NCI-H1092 (cell line): ENCODE measurements around the gene OR52A5.
"Not testable (repeated sequence)": the region's sequence is repeated elsewhere in the genome, so short reads cannot be mapped to it uniquely, and the experiment has no call there.

ENCODE experiments used
- DNase-seq: peaks from one replicate; lab custom pipeline; 2025; lab: John Stamatoyannopoulos, UW

OR52A5 gene

GRCh38 chr11:5137996-5138395, at the start of gene OR52A5:
Gene OR52A5, minus strand, starts transcription at chr11:5138356. Its CDS starts 5,714 bp downstream, at chr11:5132642.
- DNase-seq: no peak

GRCh38 chr11:5178046-5178837, 40.1 kb upstream of the OR52A5 start:
- no peak for DNase-seq

GRCh38 chr11:5174934-5175333, 36.8 kb upstream of the OR52A5 start:
- DNase-seq: no peak

GRCh38 chr11:5171856-5172255, 33.7 kb upstream of the OR52A5 start:
- no peak for DNase-seq

GRCh38 chr11:5165898-5166297, 27.7 kb upstream of the OR52A5 start:
- DNase-seq: not testable (repeated sequence)

- DNase-seq: not testable (repeated sequence)
These were observed 26.7 kb upstream of the OR52A5 start for GRCh38 chr11:5164807-5165206.

- DNase-seq: not testable (repeated sequence)
These were observed 22.9 kb upstream of the OR52A5 start for GRCh38 chr11:5161045-5161444.

GRCh38 chr11:5160217-5160616, 22.1 kb upstream of the OR52A5 start:
- not testable (repeated sequence) for DNase-seq

GRCh38 chr11:5159806-5160205, 21.6 kb upstream of the OR52A5 start:
- no peak for DNase-seq

GRCh38 chr11:5154657-5155056, 16.5 kb upstream of the OR52A5 start, which contains the start of gene OR52A1:
Gene OR52A1, minus strand, starts transcription at chr11:5154757. Its CDS starts 2,388 bp downstream, at chr11:5152369.
- no peak for DNase-seq

GRCh38 chr11:5153574-5154431, 15.6 kb upstream of the OR52A5 start:
- no peak for DNase-seq

GRCh38 chr11:5151713-5152153, 13.6 kb upstream of the OR52A5 start:
- no peak for DNase-seq

GRCh38 chr11:5144206-5144605, 6.0 kb upstream of the OR52A5 start:
- not testable (repeated sequence) for DNase-seq

- DNase-seq: no peak
These were observed 1.1 kb downstream of the OR52A5 start for GRCh38 chr11:5137014-5137413.

- no peak for DNase-seq
These were observed 1.9 kb downstream of the OR52A5 start for GRCh38 chr11:5136261-5136660.

- DNase-seq: no peak
These were observed 6.4 kb downstream of the OR52A5 start for GRCh38 chr11:5131584-5132335.

GRCh38 chr11:5129457-5129877, 8.7 kb downstream of the OR52A5 start:
- no peak for DNase-seq

GRCh38 chr11:5124891-5125620, 13.1 kb downstream of the OR52A5 start:
- DNase-seq: no peak

GRCh38 chr11:5123802-5124521, 14.2 kb downstream of the OR52A5 start:
- peak; percentile 19 for DNase-seq

GRCh38 chr11:5118893-5119292, 19.3 kb downstream of the OR52A5 start:
- no peak for DNase-seq

GRCh38 chr11:5117588-5117987, 20.6 kb downstream of the OR52A5 start:
- DNase-seq: no peak
